Activated CD4-positive, alpha-beta memory T cell treated with anti-CD3 and anti-CD28 coated beads for 36 hours (primary cell): ENCODE results near the gene PDE4DIP. TPM values are rescaled to one million over a fixed set of nuclear protein-coding genes. Genes with fewer than 3 reads are reported as not detected.
"Not testable (repeated sequence)": the region's sequence is repeated elsewhere in the genome, so short reads cannot be mapped to it uniquely, and the experiment has no call there.

Experiments
- CTCF ChIA-PET: fragments of 350-600 bp; sonication (Branson Sonifier 250); formaldehyde crosslinking; loops from one replicate; lab custom pipeline; 2021; ENCODE audit warnings: antibody characterized with exemption, inconsistent platforms; lab: Charles Lee
- POLR2A ChIA-PET: fragments of 350-600 bp; sonication (Branson Sonifier 250); formaldehyde crosslinking; loops from one replicate; lab custom pipeline; 2021; ENCODE audit warnings: antibody characterized with exemption; lab: Charles Lee
- DNase-seq: peaks from one replicate; pipeline ENCODE4 v3.0.0-alpha.2; 2020
- H3K27ac Mint-ChIP-seq: one replicate; pipeline ENCODE4 v1.8.0; 2021; ENCODE audit warnings: mixed read lengths
- H3K27me3 Mint-ChIP-seq: one replicate; pipeline ENCODE4 v1.8.0; 2021; ENCODE audit warnings: mixed read lengths
- H3K36me3 Mint-ChIP-seq: one replicate; pipeline ENCODE4 v1.8.0; 2021; ENCODE audit warnings: mixed read lengths
- H3K4me1 Mint-ChIP-seq: one replicate; pipeline ENCODE4 v1.8.0; 2021; ENCODE audit warnings: low read depth, mixed read lengths
- H3K4me3 Mint-ChIP-seq: one replicate; pipeline ENCODE4 v1.8.0; 2021; ENCODE audit warnings: mild to moderate bottlenecking, mixed read lengths
- H3K9me3 Mint-ChIP-seq: one replicate; pipeline ENCODE4 v1.8.0; 2021; ENCODE audit warnings: mixed read lengths
- intact Hi-C: fragments of 100-400 bp; cut with micrococcal nuclease; formaldehyde crosslinking; loops from one replicate; pipeline ENCODE4 v1.15.1; 2023
- total RNA-seq, 2 experiments: library from RNA; stranded (reverse); gene quantifications; one replicate each; pipeline ENCODE4 v1.2.3, GENCODE V29; 2021

The PDE4DIP gene
- total RNA-seq, 2 experiments from 2014 or later: 24.3 to 25.3 TPM

DNA sequence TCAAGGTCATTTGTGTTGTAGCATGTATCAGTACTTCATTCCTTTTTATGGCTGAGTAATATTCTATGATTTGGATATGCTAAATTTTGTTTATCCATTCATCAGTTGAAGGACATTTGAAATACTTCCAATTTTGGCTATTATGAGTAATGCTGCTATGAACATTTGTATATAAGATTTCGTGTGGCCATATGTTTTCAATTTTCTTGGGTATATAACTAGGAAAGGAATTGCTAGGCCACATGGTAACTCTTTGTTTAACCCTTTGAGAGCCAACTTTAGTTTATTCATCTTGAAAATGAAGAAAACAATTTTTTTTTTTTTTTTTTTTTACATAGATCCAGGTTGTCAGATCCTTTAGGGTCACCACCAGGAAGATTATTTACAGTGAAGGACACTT is 37.0 kb downstream of the PDE4DIP start:
- intact Hi-C loops, H3K4me3 Mint-ChIP-seq, H3K27ac Mint-ChIP-seq, CTCF ChIA-PET, H3K27me3 Mint-ChIP-seq, H3K9me3 Mint-ChIP-seq, H3K36me3 Mint-ChIP-seq, H3K4me1 Mint-ChIP-seq, POLR2A ChIA-PET, DNase-seq: not testable (repeated sequence)

DNA sequence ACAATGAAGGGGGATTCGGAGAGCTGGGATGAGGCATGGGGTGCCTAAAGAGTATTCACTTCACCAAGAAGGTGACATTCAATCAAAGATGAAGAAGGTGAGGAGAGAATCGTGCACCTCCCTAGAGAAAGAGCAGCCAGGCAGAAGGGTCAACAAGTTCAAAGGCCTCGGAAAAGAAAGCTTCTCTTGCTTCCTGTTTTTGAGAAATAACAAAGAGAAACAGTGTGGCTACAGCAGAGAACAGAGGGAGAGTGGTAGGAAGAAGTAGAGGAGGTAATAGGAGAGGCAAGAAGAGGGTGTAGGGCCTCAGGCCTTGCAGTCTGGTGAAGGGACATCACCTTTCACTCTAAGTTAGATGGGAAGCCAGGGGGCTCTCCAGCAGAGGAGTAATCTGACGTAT is 41.0 kb downstream of the PDE4DIP start:
- H3K9me3 Mint-ChIP-seq, intact Hi-C loops, H3K27ac Mint-ChIP-seq, DNase-seq, H3K27me3 Mint-ChIP-seq, CTCF ChIA-PET, H3K4me1 Mint-ChIP-seq, POLR2A ChIA-PET, H3K4me3 Mint-ChIP-seq, H3K36me3 Mint-ChIP-seq: not testable (repeated sequence)

DNA sequence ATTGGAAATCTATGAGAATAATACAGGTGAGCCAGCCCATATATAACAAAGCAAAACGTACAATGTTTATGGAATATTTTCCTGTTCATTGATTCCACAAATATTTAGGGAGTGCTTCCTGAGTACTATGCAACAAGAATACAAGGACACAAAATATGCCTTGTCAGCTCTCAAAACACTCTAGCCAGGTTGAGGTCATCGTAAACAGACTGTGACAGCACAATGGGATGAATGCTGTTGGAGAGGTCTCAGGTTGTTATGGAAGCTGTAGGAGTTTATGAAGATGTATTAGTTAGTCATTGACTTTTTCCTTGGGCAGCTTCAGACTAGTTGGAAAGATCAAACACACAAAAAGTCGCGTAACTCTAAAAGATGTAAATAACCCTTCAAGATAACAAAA is 42.1 kb downstream of the PDE4DIP start:
- not testable (repeated sequence) for H3K36me3 Mint-ChIP-seq, H3K27me3 Mint-ChIP-seq

DNA sequence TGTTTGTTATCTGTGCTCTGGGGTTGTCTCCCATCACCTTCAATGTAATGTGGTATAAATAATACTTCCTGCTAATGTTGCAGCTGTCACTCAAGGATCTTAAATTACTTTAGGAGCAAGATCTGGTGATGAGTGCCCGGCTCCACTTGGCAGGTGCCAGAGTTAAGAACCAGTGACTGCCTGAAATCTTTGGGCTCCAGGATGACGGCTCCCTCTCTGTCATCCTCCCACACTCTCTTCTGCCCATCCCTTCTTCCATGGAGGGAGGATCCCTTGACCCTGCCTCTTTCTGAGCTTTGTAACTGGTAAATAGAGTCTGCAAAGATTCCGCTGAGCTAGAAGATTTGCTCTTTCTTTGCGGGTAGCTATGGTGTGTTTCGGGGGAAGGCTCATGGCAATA is 44.4 kb downstream of the PDE4DIP start:
- H3K36me3 Mint-ChIP-seq, DNase-seq, H3K27ac Mint-ChIP-seq, POLR2A ChIA-PET, intact Hi-C loops, H3K27me3 Mint-ChIP-seq, H3K4me1 Mint-ChIP-seq, H3K9me3 Mint-ChIP-seq, CTCF ChIA-PET, H3K4me3 Mint-ChIP-seq: not testable (repeated sequence)

More for the DNA sequence above, 42.1 kb downstream of the PDE4DIP start:
- DNase-seq, H3K9me3 Mint-ChIP-seq, intact Hi-C loops, H3K4me3 Mint-ChIP-seq, H3K27ac Mint-ChIP-seq, POLR2A ChIA-PET, H3K4me1 Mint-ChIP-seq, CTCF ChIA-PET: not testable (repeated sequence)

DNA sequence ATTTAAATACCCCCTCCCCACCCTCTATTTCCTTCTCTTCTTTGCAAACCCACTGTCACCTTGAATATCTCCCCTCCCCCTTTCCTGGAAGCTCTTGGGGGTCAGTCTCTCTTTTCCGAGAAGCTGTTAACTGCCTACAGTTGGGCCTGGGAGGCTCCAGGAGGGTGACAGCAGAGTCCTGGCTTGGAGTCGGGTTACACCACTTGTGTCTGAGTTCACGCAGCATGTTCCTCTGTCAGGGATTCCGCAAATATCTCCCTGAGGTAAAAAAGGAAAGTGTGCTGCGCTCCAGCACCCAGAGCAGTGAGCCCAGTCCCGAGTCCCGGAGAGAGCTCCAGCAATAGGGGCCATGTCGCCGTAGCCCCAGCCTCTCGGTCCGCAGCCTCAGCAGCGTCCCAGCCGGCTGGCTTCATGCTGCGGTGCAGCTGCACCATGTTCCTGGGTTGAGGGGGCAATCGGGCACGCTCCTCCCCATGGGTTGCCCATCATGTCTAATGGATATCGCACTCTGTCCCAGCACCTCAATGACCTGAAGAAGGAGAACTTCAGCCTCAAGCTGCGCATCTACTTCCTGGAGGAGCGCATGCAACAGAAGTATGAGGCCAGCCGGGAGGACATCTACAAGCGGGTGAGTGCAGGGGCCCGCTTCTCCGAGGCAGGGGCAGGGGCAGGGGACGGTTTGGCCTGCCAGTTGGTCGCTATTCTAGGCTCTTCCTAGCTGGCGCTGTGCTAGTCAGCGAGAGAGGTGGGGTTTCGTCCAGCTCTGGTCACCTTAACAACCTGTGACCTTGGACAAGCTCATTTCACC is 45.2 kb downstream of the PDE4DIP start:
- H3K27ac Mint-ChIP-seq, H3K4me3 Mint-ChIP-seq, POLR2A ChIA-PET, intact Hi-C loops, H3K4me1 Mint-ChIP-seq, CTCF ChIA-PET, H3K27me3 Mint-ChIP-seq, DNase-seq, H3K36me3 Mint-ChIP-seq, H3K9me3 Mint-ChIP-seq: not testable (repeated sequence)

DNA sequence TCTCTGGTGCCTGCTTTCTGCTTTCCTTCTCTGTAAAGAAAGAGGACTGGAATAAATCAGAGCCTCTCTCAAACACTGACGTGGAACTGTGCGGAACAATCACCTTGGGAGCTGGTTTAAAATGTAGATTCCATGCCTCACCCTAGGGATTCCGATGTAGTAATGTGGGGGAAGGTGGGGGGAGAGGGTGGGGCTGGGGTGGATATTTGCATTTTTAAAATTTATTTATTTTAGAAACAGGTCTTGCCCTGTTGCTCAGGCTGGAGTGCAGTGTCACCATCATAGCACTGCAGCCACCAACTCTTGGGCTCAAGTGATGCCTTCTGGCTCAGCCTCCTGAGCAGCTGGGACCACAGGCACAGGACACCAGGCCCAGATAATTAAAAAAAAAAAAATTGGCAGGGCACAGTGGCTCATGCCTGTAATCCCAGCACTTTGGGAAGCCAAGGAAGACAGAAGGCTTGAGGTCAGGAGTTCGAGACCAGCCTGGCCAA is 45.9 kb downstream of the PDE4DIP start:
- H3K4me3 Mint-ChIP-seq, DNase-seq, intact Hi-C loops, H3K9me3 Mint-ChIP-seq, H3K27ac Mint-ChIP-seq, H3K4me1 Mint-ChIP-seq, H3K36me3 Mint-ChIP-seq, CTCF ChIA-PET, H3K27me3 Mint-ChIP-seq, POLR2A ChIA-PET: not testable (repeated sequence)

DNA sequence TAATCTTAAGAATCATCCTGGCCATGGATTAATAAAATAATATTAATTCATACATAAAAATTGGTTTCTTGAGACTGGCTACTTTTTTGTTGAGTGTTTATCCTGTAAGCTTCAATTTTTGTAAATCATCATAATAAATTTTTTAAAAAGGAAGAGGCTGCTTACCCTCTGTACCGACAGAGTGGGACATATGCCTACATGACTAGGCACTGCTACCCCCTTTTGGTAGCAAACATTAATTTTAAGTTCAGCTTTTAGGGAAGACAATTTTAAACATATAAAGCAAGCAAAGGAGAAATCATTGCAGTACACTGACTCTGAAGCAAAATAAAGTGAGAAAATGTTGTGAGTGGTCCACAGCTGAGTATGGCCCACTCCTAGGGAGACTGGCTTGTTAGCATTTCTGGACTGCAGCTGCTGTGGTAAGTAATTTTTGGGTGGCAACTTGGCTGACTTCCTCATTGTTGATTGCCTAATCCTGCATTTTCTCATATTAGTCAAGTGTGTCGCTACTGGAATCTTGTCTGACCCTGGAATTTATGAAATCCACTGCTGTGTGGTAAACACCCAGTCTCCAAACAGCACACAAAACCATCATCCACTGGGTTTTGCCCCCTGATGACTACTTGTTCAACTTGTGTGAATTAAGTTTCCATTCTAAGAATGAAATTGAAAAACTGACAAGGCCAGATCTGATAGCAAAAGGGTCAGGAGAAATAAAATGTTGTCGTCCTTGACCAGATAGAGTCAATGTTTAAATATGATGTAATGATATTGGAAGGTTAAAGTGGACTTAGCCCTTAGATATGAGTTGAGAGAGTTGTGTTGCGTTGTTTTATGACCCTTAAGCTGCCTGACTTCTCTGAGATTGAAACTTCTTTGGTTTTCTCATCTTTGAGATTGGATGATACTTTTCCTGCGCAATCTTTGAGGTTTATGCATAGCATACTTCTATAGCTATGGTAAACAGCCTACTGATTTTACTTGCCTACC is 50.4 kb downstream of the PDE4DIP start:
- H3K27ac Mint-ChIP-seq, H3K4me1 Mint-ChIP-seq, intact Hi-C loops, H3K36me3 Mint-ChIP-seq, DNase-seq, H3K4me3 Mint-ChIP-seq, H3K27me3 Mint-ChIP-seq, H3K9me3 Mint-ChIP-seq, CTCF ChIA-PET, POLR2A ChIA-PET: not testable (repeated sequence)

DNA sequence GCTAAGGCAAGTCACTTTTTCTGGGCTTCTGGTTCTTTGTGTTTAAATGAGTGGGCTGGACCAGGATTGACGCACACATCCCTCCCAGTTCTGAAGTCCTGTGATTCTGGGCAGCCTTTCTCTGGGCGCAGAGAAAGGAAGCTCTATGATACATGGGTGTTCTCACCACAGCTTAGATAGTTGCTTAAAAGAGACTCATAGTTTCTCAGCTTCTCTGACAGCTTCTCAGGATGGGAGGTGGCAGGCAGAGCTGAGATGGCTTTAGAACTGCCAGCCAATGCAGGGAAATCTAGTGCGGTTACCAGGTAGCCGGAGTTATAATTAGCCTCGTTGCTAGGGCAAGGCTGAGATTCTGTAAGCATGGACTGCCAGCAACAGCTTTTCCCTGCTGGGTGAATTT is 55.8 kb downstream of the PDE4DIP start:
- H3K4me3 Mint-ChIP-seq, H3K36me3 Mint-ChIP-seq, intact Hi-C loops, DNase-seq, POLR2A ChIA-PET, H3K4me1 Mint-ChIP-seq, H3K27me3 Mint-ChIP-seq, CTCF ChIA-PET, H3K27ac Mint-ChIP-seq, H3K9me3 Mint-ChIP-seq: not testable (repeated sequence)

DNA sequence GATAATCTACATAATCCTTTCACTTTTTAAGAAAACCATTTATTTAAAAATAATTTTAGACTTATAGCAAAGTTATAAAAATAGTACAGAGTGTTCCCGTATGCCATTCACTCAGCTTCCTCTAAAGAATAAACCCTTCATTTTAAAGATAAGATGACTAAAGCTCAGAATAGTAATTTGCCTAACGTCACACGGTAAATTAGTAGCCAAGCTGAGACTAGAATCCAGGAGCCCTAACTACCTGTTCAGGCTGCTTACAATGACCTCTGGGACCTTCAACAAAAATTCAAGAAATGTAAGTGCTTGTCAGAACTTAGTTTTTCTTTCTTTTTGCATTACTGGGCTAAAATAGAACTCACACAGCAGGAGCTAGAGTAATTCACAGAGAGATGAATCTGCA is 56.5 kb downstream of the PDE4DIP start:
- intact Hi-C loops, CTCF ChIA-PET, DNase-seq, H3K9me3 Mint-ChIP-seq, H3K36me3 Mint-ChIP-seq, H3K4me3 Mint-ChIP-seq, H3K27ac Mint-ChIP-seq, H3K27me3 Mint-ChIP-seq, POLR2A ChIA-PET, H3K4me1 Mint-ChIP-seq: not testable (repeated sequence)

DNA sequence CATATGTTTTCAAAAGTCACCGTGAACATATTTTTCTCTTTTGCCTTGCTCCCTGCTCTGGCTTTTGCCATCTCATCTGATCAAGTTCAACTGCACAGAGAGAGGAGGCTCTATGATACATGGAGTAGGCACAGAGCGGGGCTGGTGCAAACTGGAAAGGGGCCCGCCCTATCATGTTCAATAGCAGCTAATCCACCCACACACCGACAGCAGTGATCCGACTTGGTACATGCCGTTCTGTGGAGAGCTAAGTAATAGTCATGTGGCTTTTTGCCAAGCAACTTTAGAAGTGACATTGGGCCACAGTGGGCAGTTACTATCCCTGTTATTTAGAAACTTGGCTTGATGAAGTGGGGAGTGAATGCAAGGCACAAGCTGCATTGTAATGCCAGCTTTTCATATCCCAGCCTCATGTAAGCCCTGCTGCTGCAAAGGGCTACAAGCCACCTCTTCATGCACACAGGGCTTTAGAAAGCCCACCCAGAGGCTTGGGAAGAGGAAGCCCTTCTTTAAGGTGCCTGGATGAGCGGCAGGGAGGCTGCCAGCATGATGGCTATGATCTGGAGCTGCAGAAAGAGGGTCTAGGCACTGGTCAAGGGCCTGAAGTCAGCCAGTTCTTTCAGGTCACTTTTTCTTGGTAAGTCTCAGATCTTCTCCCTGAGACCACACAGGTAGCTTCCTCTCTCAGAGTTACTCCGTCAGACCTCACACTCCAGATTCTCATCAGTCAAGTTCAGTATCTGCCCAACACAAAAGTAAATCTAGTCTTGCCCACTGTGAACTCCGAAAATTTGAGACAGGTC is 57.1 kb downstream of the PDE4DIP start:
- H3K27ac Mint-ChIP-seq, H3K4me3 Mint-ChIP-seq, H3K36me3 Mint-ChIP-seq, POLR2A ChIA-PET, DNase-seq, intact Hi-C loops, H3K4me1 Mint-ChIP-seq, H3K27me3 Mint-ChIP-seq, CTCF ChIA-PET, H3K9me3 Mint-ChIP-seq: not testable (repeated sequence)

DNA sequence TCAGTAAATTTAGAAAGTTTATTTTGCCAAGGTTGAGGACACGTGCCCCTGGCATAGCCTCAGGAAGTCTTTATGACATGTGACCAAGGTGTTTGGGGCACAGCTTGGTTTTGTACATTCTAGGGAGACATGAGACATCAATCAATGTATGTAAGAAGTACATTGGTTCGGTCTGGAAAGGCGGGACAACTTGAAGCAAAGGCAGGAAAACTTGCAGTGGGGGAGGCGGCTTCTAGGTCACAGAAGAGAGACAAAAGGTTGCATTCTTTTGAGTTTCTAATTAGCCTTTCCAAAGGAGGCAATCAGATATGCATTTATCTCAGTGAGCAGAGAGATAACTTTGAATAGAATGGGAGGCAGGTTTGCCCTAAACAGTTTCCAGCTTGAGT is 57.7 kb downstream of the PDE4DIP start:
- H3K36me3 Mint-ChIP-seq, H3K27ac Mint-ChIP-seq, CTCF ChIA-PET, H3K27me3 Mint-ChIP-seq, H3K4me3 Mint-ChIP-seq, intact Hi-C loops, H3K4me1 Mint-ChIP-seq, POLR2A ChIA-PET, DNase-seq, H3K9me3 Mint-ChIP-seq: not testable (repeated sequence)
